Fibroblast of mammary gland (primary cell): ENCODE results near the gene TEK.

Source experiments
- DNase-seq: peaks from one replicate; pipeline ENCODE4 v3.0.0-alpha.2; 2010; ENCODE audit warnings: low read depth
- H3K4me3 ChIP-seq: 2 replicates; pipeline ENCODE4 v1.5.1; 2011; ENCODE audit warnings: low read depth, mild to moderate bottlenecking, low read length, moderate library complexity; ENCODE audit not compliant: control insufficient read depth
- TF ChIP-seq, protein P1 (sequence below): conservative IDR thresholded peaks from 2 replicates; pipeline ENCODE4 v1.5.1; 2011; ENCODE audit warnings: low read depth, low read length, inconsistent platforms; ENCODE audit not compliant: control insufficient read depth, insufficient read depth

TEK gene

DNA sequence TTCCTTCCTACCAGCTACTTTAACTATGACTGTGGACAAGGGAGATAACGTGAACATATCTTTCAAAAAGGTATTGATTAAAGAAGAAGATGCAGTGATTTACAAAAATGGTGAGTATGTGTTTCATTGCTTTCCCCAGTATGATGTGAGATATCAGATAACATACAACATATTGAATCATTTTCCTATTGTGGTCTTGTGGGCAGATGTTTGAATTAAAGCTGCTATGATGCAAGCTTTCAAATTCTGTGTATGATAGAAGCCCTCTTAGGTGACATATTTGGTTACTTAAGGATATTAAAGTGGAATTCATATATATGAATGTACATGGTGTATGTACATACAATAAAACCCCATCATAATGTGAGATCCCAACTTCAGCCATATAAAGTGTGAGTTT is 59.5 kb downstream of the TEK start:
- TF ChIP-seq, protein P1, sequence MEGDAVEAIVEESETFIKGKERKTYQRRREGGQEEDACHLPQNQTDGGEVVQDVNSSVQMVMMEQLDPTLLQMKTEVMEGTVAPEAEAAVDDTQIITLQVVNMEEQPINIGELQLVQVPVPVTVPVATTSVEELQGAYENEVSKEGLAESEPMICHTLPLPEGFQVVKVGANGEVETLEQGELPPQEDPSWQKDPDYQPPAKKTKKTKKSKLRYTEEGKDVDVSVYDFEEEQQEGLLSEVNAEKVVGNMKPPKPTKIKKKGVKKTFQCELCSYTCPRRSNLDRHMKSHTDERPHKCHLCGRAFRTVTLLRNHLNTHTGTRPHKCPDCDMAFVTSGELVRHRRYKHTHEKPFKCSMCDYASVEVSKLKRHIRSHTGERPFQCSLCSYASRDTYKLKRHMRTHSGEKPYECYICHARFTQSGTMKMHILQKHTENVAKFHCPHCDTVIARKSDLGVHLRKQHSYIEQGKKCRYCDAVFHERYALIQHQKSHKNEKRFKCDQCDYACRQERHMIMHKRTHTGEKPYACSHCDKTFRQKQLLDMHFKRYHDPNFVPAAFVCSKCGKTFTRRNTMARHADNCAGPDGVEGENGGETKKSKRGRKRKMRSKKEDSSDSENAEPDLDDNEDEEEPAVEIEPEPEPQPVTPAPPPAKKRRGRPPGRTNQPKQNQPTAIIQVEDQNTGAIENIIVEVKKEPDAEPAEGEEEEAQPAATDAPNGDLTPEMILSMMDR = no peak
- no peak overlapping the region for H3K4me3 ChIP-seq
- no peak for DNase-seq

DNA sequence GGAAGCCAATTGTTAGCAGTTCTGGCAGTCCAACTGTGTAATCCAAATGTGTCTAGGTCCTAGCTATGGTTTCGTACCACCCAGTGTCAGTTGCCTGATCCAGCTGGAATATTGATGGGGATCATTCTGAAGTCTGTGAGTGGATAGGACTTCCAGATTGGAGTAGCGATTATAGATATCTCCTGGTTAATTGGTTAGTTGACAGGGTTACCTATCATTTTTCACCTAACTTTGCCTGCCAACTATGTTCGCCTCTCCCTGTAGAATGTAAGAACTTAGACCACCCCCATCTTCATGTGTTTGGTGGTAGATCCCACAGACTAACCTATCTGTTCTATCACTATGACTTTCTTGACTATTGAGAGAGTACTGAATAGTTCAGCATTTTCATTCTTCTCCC is 59.9 kb downstream of the TEK start:
- H3K4me3 ChIP-seq = no peak overlapping the region
- no peak for DNase-seq
- TF ChIP-seq, protein P1 = no peak

DNA sequence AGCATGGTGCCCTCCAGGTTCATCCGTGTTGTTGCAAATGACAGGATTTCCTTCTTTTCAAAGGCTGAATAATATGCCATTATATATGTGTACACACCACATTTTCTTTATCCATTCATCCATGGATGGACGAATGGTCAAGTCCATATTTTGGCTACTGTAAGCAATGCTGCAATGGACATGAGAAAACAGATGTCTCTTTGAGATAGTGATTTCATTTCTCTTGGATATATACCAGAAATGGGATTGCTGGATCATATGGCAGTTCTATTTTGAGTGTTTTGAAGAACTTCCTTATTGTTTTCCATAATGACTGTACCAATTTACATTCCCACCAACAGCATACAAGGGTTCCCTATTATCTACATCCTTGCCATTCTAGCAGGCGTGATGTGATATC is 67.9 kb downstream of the TEK start:
- H3K4me3 ChIP-seq = no peak overlapping the region
- DNase-seq = no peak
- TF ChIP-seq, protein P1 = no peak

DNA sequence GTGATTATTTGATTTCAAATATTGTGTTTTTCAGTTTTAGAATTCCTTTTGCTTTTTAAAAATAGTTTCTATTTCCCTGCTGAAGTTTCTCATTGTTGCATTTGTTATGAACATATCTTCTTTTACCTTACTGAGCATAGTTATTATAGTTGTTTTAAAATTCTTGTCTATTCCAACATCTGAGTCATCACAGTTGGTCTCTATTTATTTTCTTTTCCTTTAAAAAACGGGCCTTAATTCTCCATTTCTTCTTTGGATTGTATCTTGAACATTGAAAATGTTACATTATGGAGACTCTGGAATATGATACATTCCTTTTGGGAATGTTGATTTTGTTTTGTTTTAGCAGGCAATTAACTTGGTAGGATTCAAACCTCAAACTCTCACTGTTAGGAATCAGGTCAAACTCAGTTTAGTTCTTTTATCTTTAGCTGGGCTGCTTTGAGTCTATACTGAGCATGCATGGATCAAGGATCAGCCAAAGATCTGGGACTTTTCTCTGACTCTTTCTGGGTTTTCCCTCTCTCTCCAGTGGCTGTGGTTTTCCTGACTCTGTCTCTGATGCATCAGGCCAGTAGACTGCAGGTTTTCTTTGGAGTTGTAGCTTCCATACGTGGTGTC is 70.3 kb downstream of the TEK start:
- no peak for DNase-seq
- no peak overlapping the region for H3K4me3 ChIP-seq
- TF ChIP-seq, protein P1 = no peak

DNA sequence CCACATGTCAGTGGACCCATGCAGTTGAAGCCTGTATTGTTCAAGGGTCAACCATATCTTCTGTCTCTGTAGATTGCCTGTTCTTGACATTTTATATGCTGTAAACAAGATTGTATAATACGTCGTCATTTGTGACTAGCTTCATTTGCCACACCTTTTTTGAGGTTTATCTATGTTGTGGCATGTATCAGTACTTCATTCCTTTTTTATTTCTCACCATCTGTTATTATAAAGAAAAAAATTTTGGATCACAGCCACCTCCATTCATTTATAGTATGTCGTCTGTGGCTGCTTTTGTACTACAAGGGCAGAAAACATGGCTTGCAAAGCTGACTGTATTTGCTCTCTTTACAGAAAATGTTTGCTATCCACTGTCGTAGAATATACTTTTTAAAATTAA is 72.4 kb downstream of the TEK start:
- H3K4me3 ChIP-seq = no peak overlapping the region
- DNase-seq = peak; percentile 74
- TF ChIP-seq, protein P1 = no peak

DNA sequence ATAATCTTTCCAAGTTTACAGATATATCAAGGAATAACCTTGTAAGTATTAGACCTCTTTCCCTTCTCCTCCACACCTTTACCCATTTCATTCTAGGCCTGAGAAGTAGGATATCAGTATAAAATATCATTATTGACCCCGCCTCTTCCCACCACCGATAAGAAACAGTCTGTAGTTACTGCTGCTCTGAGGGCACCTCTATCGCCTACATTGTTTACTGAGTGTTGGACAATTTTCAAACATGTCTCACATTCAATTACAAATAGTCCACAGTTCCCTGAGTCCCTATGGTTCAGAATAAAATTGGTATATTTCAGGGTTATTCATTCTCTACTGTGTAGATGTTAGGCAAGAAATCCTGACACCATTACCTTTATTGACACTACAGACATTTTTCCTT is 73.4 kb downstream of the TEK start:
- TF ChIP-seq, protein P1 = no peak
- no peak for DNase-seq
- no peak overlapping the region for H3K4me3 ChIP-seq

DNA sequence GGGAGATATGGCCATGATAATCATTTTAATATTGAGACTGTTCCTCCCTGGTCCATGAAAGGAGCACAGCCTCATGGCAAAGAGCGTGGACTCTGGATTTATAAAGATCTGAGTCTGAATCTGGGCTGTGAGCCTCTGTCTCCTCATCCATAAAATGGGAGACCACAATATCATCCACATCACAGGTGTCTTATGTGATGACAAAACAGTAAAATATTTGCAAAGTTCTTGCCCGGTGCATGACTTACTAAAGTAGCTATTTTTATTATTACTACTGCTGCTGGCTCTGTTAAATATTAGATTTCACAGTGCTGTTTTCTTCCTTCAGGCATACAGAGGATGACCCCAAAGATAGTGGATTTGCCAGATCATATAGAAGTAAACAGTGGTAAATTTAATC is 74.1 kb downstream of the TEK start:
- TF ChIP-seq, protein P1 = no peak
- no peak for DNase-seq
- no peak overlapping the region for H3K4me3 ChIP-seq
